ENCODE measurements around the gene SYN1.

- no peak for TF ChIP-seq EZH2 (IDR thresholded peaks at IDR 0.05; ENCODE audit: low read length)
- TF ChIP-seq, protein P1, sequence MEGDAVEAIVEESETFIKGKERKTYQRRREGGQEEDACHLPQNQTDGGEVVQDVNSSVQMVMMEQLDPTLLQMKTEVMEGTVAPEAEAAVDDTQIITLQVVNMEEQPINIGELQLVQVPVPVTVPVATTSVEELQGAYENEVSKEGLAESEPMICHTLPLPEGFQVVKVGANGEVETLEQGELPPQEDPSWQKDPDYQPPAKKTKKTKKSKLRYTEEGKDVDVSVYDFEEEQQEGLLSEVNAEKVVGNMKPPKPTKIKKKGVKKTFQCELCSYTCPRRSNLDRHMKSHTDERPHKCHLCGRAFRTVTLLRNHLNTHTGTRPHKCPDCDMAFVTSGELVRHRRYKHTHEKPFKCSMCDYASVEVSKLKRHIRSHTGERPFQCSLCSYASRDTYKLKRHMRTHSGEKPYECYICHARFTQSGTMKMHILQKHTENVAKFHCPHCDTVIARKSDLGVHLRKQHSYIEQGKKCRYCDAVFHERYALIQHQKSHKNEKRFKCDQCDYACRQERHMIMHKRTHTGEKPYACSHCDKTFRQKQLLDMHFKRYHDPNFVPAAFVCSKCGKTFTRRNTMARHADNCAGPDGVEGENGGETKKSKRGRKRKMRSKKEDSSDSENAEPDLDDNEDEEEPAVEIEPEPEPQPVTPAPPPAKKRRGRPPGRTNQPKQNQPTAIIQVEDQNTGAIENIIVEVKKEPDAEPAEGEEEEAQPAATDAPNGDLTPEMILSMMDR (optimal IDR thresholded peaks at IDR 0.05 in 1 of 3, IDR thresholded peaks at IDR 0.05 in 1 of 3, conservative IDR thresholded peaks at IDR 0.05 in 1 of 3; ENCODE audit: extremely low read depth in 1 of 3, insufficient read depth in 2 of 3, low read length in 3 of 3) = no peak
Observed at GRCh38 chrX:47587091-47587891, 32.4 kb downstream of the SYN1 start.
